Heart left ventricle (tissue), 16 donors: ENCODE results near the gene CLIP2. TPM values are rescaled to one million over a fixed set of nuclear protein-coding genes. Genes with fewer than 3 reads are reported as not detected.

Experiments used
- ATAC-seq, 4 donors: fragments of 200-7000 bp; cut with Tn5 transposase; one replicate each; pipeline ENCODE4 v1.9.1; 2020 to 2022; ENCODE audit warnings: moderate library complexity in 4 of 4, mild to moderate bottlenecking in 3 of 4, moderate number of reproducible peaks in 1 of 4
- DNase-seq, 5 donors: peaks; one replicate each; pipeline ENCODE4 v3.0.0-alpha.2; 2020
- H3K27ac ChIP-seq, 12 donors: fragments of 200-600 bp; sonication (generic) in 4 of 12; one replicate each; pipeline versions ENCODE4 v1.5.0 to v1.8.0; 2016 to 2022; ENCODE audit warnings: mild to moderate bottlenecking in 2 of 12
- H3K27me3 ChIP-seq, 9 donors: fragments of 200-600 bp; sonication (generic) in 2 of 9; one replicate each; pipeline versions ENCODE4 v1.5.1 to v1.8.0; 2016 to 2022; ENCODE audit warnings: mild to moderate bottlenecking in 3 of 9
- H3K36me3 ChIP-seq, 9 donors: fragments of 200-600 bp; sonication (generic) in 2 of 9; one replicate each; pipeline versions ENCODE4 v1.5.0 to v1.8.0; 2018 to 2022; ENCODE audit warnings: mild to moderate bottlenecking in 2 of 9
- H3K4me1 ChIP-seq, 12 donors: fragments of 200-600 bp; sonication (generic) in 4 of 12; one replicate each; pipeline versions ENCODE4 v1.5.0 to v1.8.0; 2016 to 2022; ENCODE audit warnings: mild to moderate bottlenecking in 3 of 12
- H3K4me3 ChIP-seq, 12 donors: fragments of 200-600 bp; sonication (generic) in 4 of 12; one replicate each; pipeline versions ENCODE4 v1.5.0 to v1.8.0; 2017 to 2022; ENCODE audit warnings: mild to moderate bottlenecking in 9 of 12, moderate library complexity in 4 of 12
- H3K9me3 ChIP-seq, 12 donors: fragments of 200-600 bp; sonication (generic) in 4 of 12; one replicate each; pipeline versions ENCODE4 v1.5.0 to v1.8.0; 2016 to 2022; ENCODE audit warnings: mild to moderate bottlenecking in 1 of 12
- CTCF ChIP-seq, 12 donors: fragments of 200-600 bp; sonication (generic) in 4 of 12; IDR thresholded peaks; one replicate each; pipeline versions ENCODE4 v1.5.0 to v1.8.0; 2018 to 2022; ENCODE audit warnings: antibody characterized with exemption in 12 of 12, mild to moderate bottlenecking in 5 of 12
- POLR2A ChIP-seq, 2 donors: fragments of 450-650 bp; IDR thresholded peaks; one replicate each; pipeline ENCODE4 v1.6.1; 2017; ENCODE audit warnings: antibody characterized with exemption in 2 of 2, mild to moderate bottlenecking in 2 of 2, moderate library complexity in 2 of 2
- WGBS, 4 donors: extraction: QIAGEN DNeasy Blood & Tissue Kit in 2 of 4; methylation state at CpG; one replicate each; pipeline versions ENCODE4 v1.1.5 to v1.1.7; 2013 to 2018; 5-methylcytosine and 5-hydroxymethylcytosine counted together
- intact Hi-C, 10 donors: fragments of 100-400 bp; cut with DNase I; formaldehyde crosslinking; loops; one replicate each; pipeline versions ENCODE4 v1.11.1 to v1.14.2; 2022
- polyA plus RNA-seq, 2 donors: library from polyadenylated mRNA; stranded (reverse); fragments of 200-250 nt; gene quantifications; one replicate each; pipeline ENCODE4 v1.2.3, GENCODE V29; 2013
- total RNA-seq, 9 donors: library from RNA; depleted of rRNA in 2 of 9; stranded (reverse); fragments of >200 nt in 2 of 9; fragmentation: NEBNext Ultra II Directional in 3 of 9; extraction: Animal tissue kit (Norgen Biotek cat#: 25700) in 3 of 9; gene quantifications; one replicate each; pipeline versions ENCODE4 v1.1.0 to v1.2.4, GENCODE V29; 2016 to 2023
- donor health status: ischemic (EF 13 %, LVEDD 7.1; RV severe dilation, severe dysfunction).
- donor health status: healthy with polysubstance abuse.
- donor health status: DM: no; HTN: yes; CAD: no.
- donor health status: DM: no; HTN: no; CAD: no.
- donor health status: ischemic (EF 25% LVEDD 6.9; RV normal size, moderate dysfunction).
- donor health status: ischemic (EF 25% LVEDD 5.7; RV mildly dilated, moderate dysfunction).
- donor health status: healthy.
- donor health status: DM: yes; HTN: yes; CAD: no.
- donor health status: ischemic (EF 35%, LVEDD 5.7; RV mildly dilated, moderate dysfunction).
- donor health status: nonischemic (EF 11% LVEDD 7.7; RV severe dilation, severe dysfunction).
- donor health status: DM: yes; HTN: yes; CAD: no.
- donor health status: PGD.
- donor health status: ischemic (EF 29% LVEDD 5.4; RV normal size, mild dysfunction).
- donor health status: nonischemic (EF 23%, LVEDD 6.1; RV moderate dilation, normal function).

Gene CLIP2
- total and polyA plus RNA-seq, 11 donors, result 4.2 to 17.7 (median 9.0) TPM

DNA sequence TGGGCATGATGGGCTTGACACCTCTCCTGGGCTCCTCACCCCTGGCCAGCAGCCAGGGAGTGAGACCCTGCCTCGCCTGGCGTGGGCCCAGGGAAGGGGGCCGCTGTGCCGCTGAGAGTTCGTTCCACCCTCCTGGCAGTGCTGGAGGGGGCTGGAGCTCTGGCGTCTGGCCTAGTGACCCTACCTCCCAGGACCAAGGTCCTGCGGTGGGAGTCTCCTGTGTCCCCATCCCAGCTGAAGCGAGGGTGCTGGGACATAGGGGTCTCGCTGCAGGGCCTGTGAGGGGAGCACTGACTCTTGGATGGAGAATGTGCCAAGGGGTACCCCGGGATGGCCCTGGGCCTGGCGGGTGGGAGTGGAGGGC is 165.7 kb downstream of the CLIP2 start:
- intact Hi-C loops, result loop anchor here in 9 of 10 donors (1.0 to 10.0 kb wide), 12 partner anchors 24 to 200 kb away; partner anchors contain the start of gene GTF2I (in 4 of the 9)
- 51 to 84% (median 64%) methylated on average over 4 to 11 of the region's 11 CpGs for WGBS, 4 donors
- Histone ChIP-seq H3K4me3 (peak overlapping the region; percentile 66 to 97 (median 78)), H3K9me3 (no peaks in the 10 kb centered on the region), H3K27me3 (peaks cover 0 to 3% (median 0%) of the 10 kb centered on the region in 9 donors), H3K4me1 (peaks cover 0 to 30% (median 13%) of the 10 kb centered on the region in 12 donors), H3K27ac (peak overlapping the region; percentile 68 to 97 (median 86)), H3K36me3 (no peaks in the 10 kb centered on the region)
- TF ChIP-seq POLR2A (IDR thresholded peaks at IDR 0.05) (no peak), CTCF (IDR thresholded peaks at IDR 0.05) (no peak)
- ATAC-seq (peak in 3 of 4 donors; percentile 4 to 14 (median 11)), DNase-seq (peak in 1 of 5 donors; percentile 54)

DNA sequence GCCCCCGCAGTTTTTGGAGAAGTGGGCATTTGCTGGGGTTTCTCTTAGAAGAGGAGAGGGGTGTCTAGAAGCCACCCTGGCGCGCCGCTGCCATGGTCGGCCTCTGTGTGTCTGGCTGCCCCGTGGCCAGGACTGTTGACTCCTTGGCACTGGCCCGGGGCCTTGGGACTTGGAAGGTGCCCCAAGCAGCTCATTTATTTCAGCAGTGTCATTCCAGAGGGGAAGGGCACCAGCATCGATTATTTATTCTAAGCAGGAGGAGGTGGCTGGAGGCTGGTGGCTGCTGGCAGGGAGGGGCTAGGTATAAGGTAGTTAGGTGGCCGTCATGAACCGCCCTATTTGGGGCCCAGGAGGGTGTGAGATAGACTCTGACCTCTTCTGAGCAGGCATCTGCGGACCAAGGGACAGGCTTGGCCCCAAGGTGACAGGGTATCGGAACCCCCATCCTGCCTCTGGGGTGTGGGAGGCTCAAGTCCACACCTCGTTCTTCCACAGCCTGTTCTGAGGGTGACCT is 166.1 kb downstream of the CLIP2 start:
- ATAC-seq, result peak; percentile 61 to 69 (median 66)
- H3K9me3 ChIP-seq, result no peaks in the 10 kb centered on the region
- peak overlapping the region; percentile 68 to 97 (median 86) for H3K27ac ChIP-seq
- H3K4me3 ChIP-seq, result peak overlapping the region; percentile 66 to 97 (median 78)
- peaks cover 0 to 30% (median 13%) of the 10 kb centered on the region in 12 donors for H3K4me1 ChIP-seq
- TF ChIP-seq POLR2A (IDR thresholded peaks at IDR 0.05), result peak in 1 of 2 donors; percentile 65
- no peak for TF ChIP-seq CTCF (IDR thresholded peaks at IDR 0.05)
- no peaks in the 10 kb centered on the region for H3K36me3 ChIP-seq
- intact Hi-C loops, result loop anchor here in 8 of 10 donors (2.0 to 10.0 kb wide), 9 partner anchors 23 to 199 kb away; partner anchors contain the start of gene GTF2I (in 4 of the 8)
- peak; percentile 35 to 68 (median 63) for DNase-seq
- WGBS, 4 donors, result 51 to 67% (median 62%) methylated on average over 13 of the region's 13 CpGs
- H3K27me3 ChIP-seq, result peaks cover 0 to 3% (median 0%) of the 10 kb centered on the region in 9 donors

Other genes with a start within 250 kb of the CLIP2 start
- gene LIMK1, start 205.6 kb upstream of the CLIP2 start, total RNA-seq, result 10 to 100 TPM in 7 of 9 donors, 1 to 10 TPM in 2; 9.3 to 23.2 (median 11.6) TPM
- gene LIMK1, start 205.6 kb upstream of the CLIP2 start, polyA plus RNA-seq, result 1 to 10 TPM; 6.3 to 9.3 TPM
- 100 to 1,000 TPM; 166 to 216 (median 196) TPM for gene EIF4H, start 115.1 kb upstream of the CLIP2 start, total RNA-seq
- gene EIF4H, start 115.1 kb upstream of the CLIP2 start, polyA plus RNA-seq, result 100 to 1,000 TPM in 1 of 2 donors, 10 to 100 TPM in 1; 89.0 to 255 TPM
- 10 to 100 TPM in 1 of 9 donors, 1 to 10 TPM in 8; 1.0 to 20.8 (median 1.5) TPM for gene LAT2, start 79.4 kb upstream of the CLIP2 start, total RNA-seq
- 1 to 10 TPM; 1.7 to 2.9 TPM for gene LAT2, start 79.4 kb upstream of the CLIP2 start, polyA plus RNA-seq
- 10 to 100 TPM in 6 of 9 donors, 1 to 10 TPM in 3; 7.8 to 20.9 (median 12.2) TPM for gene RFC2, start 35.0 kb upstream of the CLIP2 start, total RNA-seq
- 10 to 100 TPM in 1 of 2 donors, 1 to 10 TPM in 1; 9.8 to 21.8 TPM for gene RFC2, start 35.0 kb upstream of the CLIP2 start, polyA plus RNA-seq
- 10 to 100 TPM in 8 of 9 donors, 1 to 10 TPM in 1; 10.0 to 40.4 (median 15.2) TPM for gene GTF2IRD1, start 164.5 kb downstream of the CLIP2 start, total RNA-seq
- 10 to 100 TPM; 16.4 to 27.0 TPM for gene GTF2IRD1, start 164.5 kb downstream of the CLIP2 start, polyA plus RNA-seq